ENCODE data around the gene EDIL3. TPM values are rescaled to one million over a fixed set of nuclear protein-coding genes. Genes with fewer than 3 reads are reported as not detected.

EDIL3 gene
- total RNA-seq, 1 experiment from 2014 or later, result 0.32 TPM

DNA sequence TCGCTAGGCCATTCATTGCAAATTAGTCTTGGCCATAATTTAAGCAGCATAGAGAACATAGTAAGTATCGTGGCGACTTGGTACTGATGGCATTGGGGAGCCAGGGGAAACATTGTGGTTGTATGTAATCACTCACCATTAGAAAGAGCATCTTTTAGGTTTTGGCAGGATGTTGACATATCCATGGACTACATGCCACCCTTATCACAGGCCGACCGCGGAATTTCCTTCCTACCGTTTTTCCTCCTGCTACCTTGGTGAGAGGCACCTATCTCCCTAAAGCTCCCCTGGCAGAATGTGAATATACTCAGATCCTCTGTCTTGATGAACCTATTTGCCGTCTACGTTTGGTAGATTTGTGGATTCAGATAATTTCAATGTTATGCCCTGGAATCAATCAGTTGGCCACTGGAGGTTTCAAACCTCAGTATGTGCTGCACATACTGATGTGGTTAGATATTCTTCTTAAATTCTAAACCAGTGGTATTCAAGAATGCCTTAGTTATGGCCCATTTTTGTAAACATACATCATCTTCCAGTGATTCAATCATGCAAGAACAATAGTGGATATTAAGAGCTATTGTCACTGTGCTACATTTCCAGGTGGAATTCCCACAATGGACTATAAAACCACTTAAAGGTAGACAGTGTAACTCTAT lies 393.0 kb downstream of the EDIL3 start:
- Histone ChIP-seq H3K4me3 (replicated peaks in 1 of 2; ENCODE audit: low read depth in 1 of 2, low read length in 2 of 2) (no peak overlapping the region), H3K9me2 (ENCODE audit: insufficient read depth) (no peaks in the 10 kb centered on the region), H4K20me1 (ENCODE audit: insufficient read depth) (no peaks in the 10 kb centered on the region), H3K27me3 (ENCODE audit: insufficient read depth, low read length) (no peaks in the 10 kb centered on the region), H3K9me3 (ENCODE audit: control insufficient read depth in 1 of 2, insufficient read depth in 1 of 2, low read depth in 1 of 2, low read length in 2 of 2) (no peaks in the 10 kb centered on the region), H3K4me2 (ENCODE audit: low read length) (no peak overlapping the region), H2AFZ (ENCODE audit: low read depth, low read length, poor library complexity, severe bottlenecking) (no peak overlapping the region), H3K9ac (ENCODE audit: low read length) (no peak overlapping the region), H3K79me2 (ENCODE audit: insufficient read depth, low read length) (no peaks in the 10 kb centered on the region), H3K27ac (ENCODE audit: low read depth, low read length) (no peak overlapping the region), H3K36me3 (ENCODE audit: control insufficient read depth in 1 of 2, insufficient read depth in 2 of 2, low read length in 2 of 2) (no peaks in the 10 kb centered on the region), H3K4me1 (ENCODE audit: control insufficient read depth in 1 of 2, insufficient read depth in 2 of 2, low read length in 2 of 2) (no peaks in the 10 kb centered on the region)
- ChIA-PET RAD21 (ENCODE audit: low non-redundant PET in 1 of 2, low total read pairs in 2 of 2, uncharacterized antibody in 2 of 2, unreplicated experiment in 2 of 2) (no interaction called here), CTCF (no interaction called here), POLR2A (no interaction called here)
- intact Hi-C loops (cut with micrococcal nuclease), result no loop called here
- no peak for DNase-seq (ENCODE audit: low read depth, low spot score)
- BruUV-seq (replicated peaks), result no TSS peak
- no peak for ATAC-seq
- TF ChIP-seq YY1 (IDR thresholded peaks at IDR 0.05; ENCODE audit: extremely low read depth, insufficient replicate concordance, low read depth, low read length), result no peak
- no peak for TF ChIP-seq POLR2AphosphoS5 (IDR thresholded peaks at IDR 0.05; ENCODE audit: low read depth, low read length)
- TF ChIP-seq SP1 (IDR thresholded peaks at IDR 0.05; ENCODE audit: low read depth), result no peak
- TF ChIP-seq ZNF274 (IDR thresholded peaks at IDR 0.05; ENCODE audit: low read depth, low read length), result no peak
- TF ChIP-seq CBX3 (IDR thresholded peaks at IDR 0.05; ENCODE audit: low read depth), result no peak
- no peak for TF ChIP-seq CEBPB (IDR thresholded peaks at IDR 0.05; ENCODE audit: low read depth)

- Histone ChIP-seq H3K9me3 (ENCODE audit: control insufficient read depth in 1 of 2, insufficient read depth in 1 of 2, low read depth in 1 of 2, low read length in 2 of 2) (no peaks in the 10 kb centered on the region), H4K20me1 (ENCODE audit: insufficient read depth) (no peaks in the 10 kb centered on the region), H2AFZ (ENCODE audit: low read depth, low read length, poor library complexity, severe bottlenecking) (no peak overlapping the region), H3K9ac (ENCODE audit: low read length) (no peak overlapping the region), H3K36me3 (ENCODE audit: control insufficient read depth in 1 of 2, insufficient read depth in 2 of 2, low read length in 2 of 2) (no peaks in the 10 kb centered on the region), H3K4me1 (ENCODE audit: control insufficient read depth in 1 of 2, insufficient read depth in 2 of 2, low read length in 2 of 2) (no peaks in the 10 kb centered on the region), H3K27ac (ENCODE audit: low read depth, low read length) (no peak overlapping the region), H3K27me3 (ENCODE audit: insufficient read depth, low read length) (no peaks in the 10 kb centered on the region), H3K4me3 (replicated peaks in 1 of 2; ENCODE audit: low read depth in 1 of 2, low read length in 2 of 2) (no peak overlapping the region), H3K79me2 (ENCODE audit: insufficient read depth, low read length) (no peaks in the 10 kb centered on the region), H3K4me2 (ENCODE audit: low read length) (no peak overlapping the region), H3K9me2 (ENCODE audit: insufficient read depth) (no peaks in the 10 kb centered on the region)
- ATAC-seq (no peak), DNase-seq (ENCODE audit: low read depth, low spot score) (no peak)
- ChIA-PET CTCF (no interaction called here), POLR2A (no interaction called here), RAD21 (ENCODE audit: low non-redundant PET in 1 of 2, low total read pairs in 2 of 2, uncharacterized antibody in 2 of 2, unreplicated experiment in 2 of 2) (no interaction called here)
- intact Hi-C loops (cut with micrococcal nuclease), result no loop called here
- no TSS peak for BruUV-seq (replicated peaks)
- TF ChIP-seq ELF1 (IDR thresholded peaks at IDR 0.05; ENCODE audit: borderline replicate concordance, low read depth) (no peak), SIN3A (IDR thresholded peaks at IDR 0.05; ENCODE audit: low read depth) (no peak), EGR1 (IDR thresholded peaks at IDR 0.05; ENCODE audit: low read depth) (no peak), MAX (IDR thresholded peaks at IDR 0.05) (no peak), CBX3 (IDR thresholded peaks at IDR 0.05; ENCODE audit: low read depth) (no peak), ZFX (IDR thresholded peaks at IDR 0.05) (no peak), CEBPB (IDR thresholded peaks at IDR 0.05; ENCODE audit: low read depth) (no peak), SP1 (IDR thresholded peaks at IDR 0.05; ENCODE audit: low read depth) (no peak), ATF3 (IDR thresholded peaks at IDR 0.05) (no peak), FOSL1 (IDR thresholded peaks at IDR 0.05; ENCODE audit: low read depth) (no peak)
- TF ChIP-seq, protein P1, sequence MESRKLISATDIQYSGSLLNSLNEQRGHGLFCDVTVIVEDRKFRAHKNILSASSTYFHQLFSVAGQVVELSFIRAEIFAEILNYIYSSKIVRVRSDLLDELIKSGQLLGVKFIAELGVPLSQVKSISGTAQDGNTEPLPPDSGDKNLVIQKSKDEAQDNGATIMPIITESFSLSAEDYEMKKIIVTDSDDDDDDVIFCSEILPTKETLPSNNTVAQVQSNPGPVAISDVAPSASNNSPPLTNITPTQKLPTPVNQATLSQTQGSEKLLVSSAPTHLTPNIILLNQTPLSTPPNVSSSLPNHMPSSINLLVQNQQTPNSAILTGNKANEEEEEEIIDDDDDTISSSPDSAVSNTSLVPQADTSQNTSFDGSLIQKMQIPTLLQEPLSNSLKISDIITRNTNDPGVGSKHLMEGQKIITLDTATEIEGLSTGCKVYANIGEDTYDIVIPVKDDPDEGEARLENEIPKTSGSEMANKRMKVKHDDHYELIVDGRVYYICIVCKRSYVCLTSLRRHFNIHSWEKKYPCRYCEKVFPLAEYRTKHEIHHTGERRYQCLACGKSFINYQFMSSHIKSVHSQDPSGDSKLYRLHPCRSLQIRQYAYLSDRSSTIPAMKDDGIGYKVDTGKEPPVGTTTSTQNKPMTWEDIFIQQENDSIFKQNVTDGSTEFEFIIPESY (IDR thresholded peaks at IDR 0.05; ENCODE audit: extremely low read depth, insufficient replicate concordance, low read length), result no peak
- TF ChIP-seq, protein P2, sequence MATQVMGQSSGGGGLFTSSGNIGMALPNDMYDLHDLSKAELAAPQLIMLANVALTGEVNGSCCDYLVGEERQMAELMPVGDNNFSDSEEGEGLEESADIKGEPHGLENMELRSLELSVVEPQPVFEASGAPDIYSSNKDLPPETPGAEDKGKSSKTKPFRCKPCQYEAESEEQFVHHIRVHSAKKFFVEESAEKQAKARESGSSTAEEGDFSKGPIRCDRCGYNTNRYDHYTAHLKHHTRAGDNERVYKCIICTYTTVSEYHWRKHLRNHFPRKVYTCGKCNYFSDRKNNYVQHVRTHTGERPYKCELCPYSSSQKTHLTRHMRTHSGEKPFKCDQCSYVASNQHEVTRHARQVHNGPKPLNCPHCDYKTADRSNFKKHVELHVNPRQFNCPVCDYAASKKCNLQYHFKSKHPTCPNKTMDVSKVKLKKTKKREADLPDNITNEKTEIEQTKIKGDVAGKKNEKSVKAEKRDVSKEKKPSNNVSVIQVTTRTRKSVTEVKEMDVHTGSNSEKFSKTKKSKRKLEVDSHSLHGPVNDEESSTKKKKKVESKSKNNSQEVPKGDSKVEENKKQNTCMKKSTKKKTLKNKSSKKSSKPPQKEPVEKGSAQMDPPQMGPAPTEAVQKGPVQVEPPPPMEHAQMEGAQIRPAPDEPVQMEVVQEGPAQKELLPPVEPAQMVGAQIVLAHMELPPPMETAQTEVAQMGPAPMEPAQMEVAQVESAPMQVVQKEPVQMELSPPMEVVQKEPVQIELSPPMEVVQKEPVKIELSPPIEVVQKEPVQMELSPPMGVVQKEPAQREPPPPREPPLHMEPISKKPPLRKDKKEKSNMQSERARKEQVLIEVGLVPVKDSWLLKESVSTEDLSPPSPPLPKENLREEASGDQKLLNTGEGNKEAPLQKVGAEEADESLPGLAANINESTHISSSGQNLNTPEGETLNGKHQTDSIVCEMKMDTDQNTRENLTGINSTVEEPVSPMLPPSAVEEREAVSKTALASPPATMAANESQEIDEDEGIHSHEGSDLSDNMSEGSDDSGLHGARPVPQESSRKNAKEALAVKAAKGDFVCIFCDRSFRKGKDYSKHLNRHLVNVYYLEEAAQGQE (IDR thresholded peaks at IDR 0.05; ENCODE audit: low read depth), result no peak
These were observed 396.4 kb downstream of the EDIL3 start for GRCh38 chr5:83988293-83988685.

All from HCT116 (cell line).